Measurements from ENCODE around the gene SNIP1. TPM values are rescaled to one million over a fixed set of nuclear protein-coding genes. Genes with fewer than 3 reads are reported as not detected.
"Not testable (repeated sequence)": the region's sequence is repeated elsewhere in the genome, so short reads cannot be mapped to it uniquely, and the experiment has no call there.

The SNIP1 gene
- total and polyA plus RNA-seq, 10 of the 15 experiments (the other 5 are each of a cell fraction or from before 2014, with no cell fraction given), result 2.7 to 22.4 (median 10.1) TPM

- H3K36me3 ChIP-seq (ENCODE audit: control insufficient read depth in 2 of 2, insufficient read depth in 2 of 2, low read length in 1 of 2), result peaks cover 2 to 12% of the 10 kb centered on the region in 2 experiments; a peak in 3 of 4 replicates
- no peaks in the 10 kb centered on the region for H4K20me1 ChIP-seq (ENCODE audit: control insufficient read depth, insufficient read depth)
- BruUV-seq (replicated peaks), result no TSS peak
- H3K27me3 ChIP-seq (replicated peaks in 1 of 2; ENCODE audit: control insufficient read depth in 2 of 2, insufficient read depth in 2 of 2, low read length in 1 of 2), result no peaks in the 10 kb centered on the region
- no peak for FAIRE-seq
- no peaks in the 10 kb centered on the region for H3K9me3 ChIP-seq (replicated peaks; ENCODE audit: control insufficient read depth, insufficient read depth, low read length)
- WGBS (ENCODE audit: insufficient coverage, insufficient replicate concordance, low lambda C conversion rate, missing lambda C conversion rate), result 100% methylated on average over 2 of the region's 2 CpGs
- no peak for TF ChIP-seq ZBTB11 (CRISPR knock-in tag; IDR thresholded peaks at IDR 0.05)
- TF ChIP-seq, protein P1, sequence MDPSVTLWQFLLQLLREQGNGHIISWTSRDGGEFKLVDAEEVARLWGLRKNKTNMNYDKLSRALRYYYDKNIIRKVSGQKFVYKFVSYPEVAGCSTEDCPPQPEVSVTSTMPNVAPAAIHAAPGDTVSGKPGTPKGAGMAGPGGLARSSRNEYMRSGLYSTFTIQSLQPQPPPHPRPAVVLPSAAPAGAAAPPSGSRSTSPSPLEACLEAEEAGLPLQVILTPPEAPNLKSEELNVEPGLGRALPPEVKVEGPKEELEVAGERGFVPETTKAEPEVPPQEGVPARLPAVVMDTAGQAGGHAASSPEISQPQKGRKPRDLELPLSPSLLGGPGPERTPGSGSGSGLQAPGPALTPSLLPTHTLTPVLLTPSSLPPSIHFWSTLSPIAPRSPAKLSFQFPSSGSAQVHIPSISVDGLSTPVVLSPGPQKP (IDR thresholded peaks at IDR 0.05; ENCODE audit: low read depth, low read length), result no peak
- TF ChIP-seq SMAD1 (IDR thresholded peaks at IDR 0.05; ENCODE audit: low read depth, partially characterized antibody), result no peak
- H3K9ac ChIP-seq (ENCODE audit: control insufficient read depth, insufficient read depth, low read length), result no peak overlapping the region
- no peak for DNase-seq (ENCODE audit: low read depth, low spot score)
- ChIA-PET POLR2A (interaction anchor here (0.6 to 0.7 kb wide), 3 partner anchors 21 to 31 kb away, joined by 3 to 7 read pairs (median 3); no protein-coding TSS in a partner anchor), RAD21 (ENCODE audit: unreplicated experiment) (no interaction called here), CTCF (interaction anchor here (1.0 to 3.7 kb wide), 4 partner anchors 11 to 22 kb away, joined by 3 to 26 read pairs (median 4); no protein-coding TSS in a partner anchor), SMC1A (ENCODE audit: uncharacterized antibody, unreplicated experiment) (interaction anchor here (0.7 to 1.2 kb wide), 2 partner anchors 19 to 47 kb away, joined by 3 to 5 read pairs; partner anchors contain the start of gene SNIP1)
- peaks cover 16% of the 10 kb centered on the region for H3K4me1 ChIP-seq (ENCODE audit: control insufficient read depth, insufficient read depth, low read length)
- ATAC-seq, result no peak
- intact Hi-C loops (cut with micrococcal nuclease; ENCODE audit: unreplicated experiment), result no loop called here
- in situ Hi-C loops (cut with MboI), result no loop called here
- H2AFZ ChIP-seq (ENCODE audit: control insufficient read depth, low read depth, low read length), result no peak overlapping the region
- H3K27ac ChIP-seq (ENCODE audit: control insufficient read depth, insufficient read depth), result no peak overlapping the region
- no peak overlapping the region for H3K4me2 ChIP-seq (ENCODE audit: control insufficient read depth, insufficient read depth)
- no peak overlapping the region for H3K4me3 ChIP-seq
- peaks cover under 1% of the 10 kb centered on the region; the same call in 1 of the 2 replicates for H3K79me2 ChIP-seq (ENCODE audit: control insufficient read depth, insufficient read depth, low read length)
Observed at GRCh38 chr1:37506740-37507139, 47.4 kb downstream of the SNIP1 start.

GRCh38 chr1:37502791-37503190, 51.3 kb downstream of the SNIP1 start:
- H4K20me1 ChIP-seq (ENCODE audit: control insufficient read depth, insufficient read depth); H3K27me3 ChIP-seq (replicated peaks in 1 of 2; ENCODE audit: control insufficient read depth in 2 of 2, insufficient read depth in 2 of 2, low read length in 1 of 2); H3K4me3 ChIP-seq; DNase-seq (ENCODE audit: low read depth, low spot score); H3K27ac ChIP-seq (ENCODE audit: control insufficient read depth, insufficient read depth); H3K36me3 ChIP-seq (ENCODE audit: control insufficient read depth in 2 of 2, insufficient read depth in 2 of 2, low read length in 1 of 2); H3K4me1 ChIP-seq (ENCODE audit: control insufficient read depth, insufficient read depth, low read length); FAIRE-seq; BruUV-seq (replicated peaks); H3K9ac ChIP-seq (ENCODE audit: control insufficient read depth, insufficient read depth, low read length); H3K4me2 ChIP-seq (ENCODE audit: control insufficient read depth, insufficient read depth); in situ Hi-C loops (cut with MboI); H3K9me3 ChIP-seq (replicated peaks; ENCODE audit: control insufficient read depth, insufficient read depth, low read length); H2AFZ ChIP-seq (ENCODE audit: control insufficient read depth, low read depth, low read length); intact Hi-C loops (cut with micrococcal nuclease; ENCODE audit: unreplicated experiment); H3K79me2 ChIP-seq (ENCODE audit: control insufficient read depth, insufficient read depth, low read length); ATAC-seq: not testable (repeated sequence)
- ChIA-PET CTCF (interaction anchor here (0.9 to 1.5 kb wide), 4 partner anchors 12 to 20 kb away, joined by 4 to 11 read pairs (median 4); partner anchors contain the start of gene MEAF6), RAD21 (ENCODE audit: unreplicated experiment) (interaction anchor here (1.4 kb wide), 1 partner anchor 15 kb away, joined by 3 read pairs; no protein-coding TSS in a partner anchor), POLR2A (interaction anchor here (0.6 kb wide), 1 partner anchor 344 kb away, joined by 3 read pairs; no protein-coding TSS in a partner anchor), SMC1A (ENCODE audit: uncharacterized antibody, unreplicated experiment) (interaction anchor here (0.7 to 1.0 kb wide), 2 partner anchors 15 to 129 kb away, joined by 3 to 4 read pairs; no protein-coding TSS in a partner anchor)
- 96% methylated on average over 2 of the region's 2 CpGs for WGBS (ENCODE audit: insufficient coverage, insufficient replicate concordance, low lambda C conversion rate, missing lambda C conversion rate)
